ENCODE data around the gene TEAD4.
A peak's percentile ranks its signal among the peaks of the same experiment; 100 is the strongest.

TEAD4 gene

DNA sequence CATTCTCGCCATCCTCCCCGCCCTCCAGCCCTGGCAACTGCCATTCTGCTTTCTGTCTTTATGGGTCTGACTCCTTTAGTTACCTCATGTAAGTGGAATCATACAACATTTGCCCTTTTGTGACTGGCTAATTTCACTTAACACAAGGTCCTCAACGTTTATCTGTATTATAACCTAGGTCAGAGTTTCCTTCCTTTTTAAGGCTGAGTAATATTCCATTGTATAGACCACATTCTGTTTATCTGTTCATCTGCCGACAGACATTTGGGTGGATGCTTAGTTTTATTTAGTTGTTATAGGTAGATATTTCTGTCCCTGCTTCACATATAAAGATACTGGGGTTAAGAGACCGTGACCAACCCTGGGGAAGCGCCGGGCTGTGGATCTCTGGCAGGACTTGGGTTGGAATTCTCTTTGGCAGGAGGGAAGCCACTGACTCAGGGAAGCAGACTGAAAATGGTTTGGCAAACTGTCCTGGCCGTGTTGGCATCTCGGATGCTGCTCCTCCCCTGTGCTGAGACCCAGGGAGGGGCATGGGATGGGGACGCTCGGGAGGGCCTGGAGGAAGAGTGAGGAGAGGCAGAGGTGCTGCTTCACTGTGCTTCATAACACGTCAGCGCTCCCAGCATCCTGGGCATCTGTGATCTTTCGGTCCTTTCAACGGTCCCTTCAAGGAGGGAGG lies 38.9 kb downstream of the TEAD4 start:
- TF ChIP-seq CTCF (conservative IDR thresholded peaks at IDR 0.05; ENCODE audit: low read length) = no peak
- no peak overlapping the region for H3K4me3 ChIP-seq (ENCODE audit: low read length)
- peak; percentile 41 for DNase-seq (ENCODE audit: low read depth)

- TF ChIP-seq CTCF (conservative IDR thresholded peaks at IDR 0.05; ENCODE audit: low read length) = no peak
- H3K4me3 ChIP-seq (ENCODE audit: low read length) = no peak overlapping the region
- peak; percentile 58 for DNase-seq (ENCODE audit: low read depth)
Observed at GRCh38 chr12:2998789-2999264, 39.6 kb downstream of the TEAD4 start.

- no peak for DNase-seq (ENCODE audit: low read depth)
Observed at GRCh38 chr12:2999265-2999841, 40.2 kb downstream of the TEAD4 start.

GRCh38 chr12:3000548-3001275 lies 41.5 kb downstream of the TEAD4 start:
- H3K4me3 ChIP-seq (ENCODE audit: low read length) = no peak overlapping the region
- no peak for TF ChIP-seq CTCF (conservative IDR thresholded peaks at IDR 0.05; ENCODE audit: low read length)
- DNase-seq (ENCODE audit: low read depth) = no peak

More at GRCh38 chr12:2999265-2999841, 40.2 kb downstream of the TEAD4 start:
- H3K4me3 ChIP-seq (ENCODE audit: low read length) = no peak overlapping the region
- TF ChIP-seq CTCF (conservative IDR thresholded peaks at IDR 0.05; ENCODE audit: low read length) = no peak

DNA sequence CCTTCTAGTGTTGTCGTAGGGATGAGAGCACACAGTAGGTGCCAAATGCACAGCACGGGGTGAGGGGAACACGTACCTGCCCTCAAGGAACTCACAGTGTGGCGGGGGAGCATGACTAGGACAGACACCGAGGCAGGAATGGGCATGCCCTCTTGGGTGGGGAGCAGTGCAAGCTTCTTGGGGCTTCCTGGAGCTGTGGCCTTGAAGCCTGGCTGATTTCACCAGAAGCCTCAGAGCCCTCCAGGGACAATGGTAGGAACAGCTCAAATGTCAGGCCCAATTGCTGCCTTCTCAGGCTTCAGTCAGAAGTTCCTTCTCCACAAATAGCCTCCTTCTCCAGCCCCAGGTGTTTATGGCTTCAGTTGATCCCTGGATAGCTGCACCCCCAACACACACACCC lies 43.4 kb downstream of the TEAD4 start:
- no peak for TF ChIP-seq CTCF (conservative IDR thresholded peaks at IDR 0.05; ENCODE audit: low read length)
- DNase-seq (ENCODE audit: low read depth) = no peak
- H3K4me3 ChIP-seq (ENCODE audit: low read length) = no peak overlapping the region

GRCh38 chr12:3003357-3003992 lies 44.3 kb downstream of the TEAD4 start:
- no peak for TF ChIP-seq CTCF (conservative IDR thresholded peaks at IDR 0.05; ENCODE audit: low read length)
- no peak overlapping the region for H3K4me3 ChIP-seq (ENCODE audit: low read length)
- no peak for DNase-seq (ENCODE audit: low read depth)

All from AG10803 (cell line).